Endothelial cell of umbilical vein (primary cell): ENCODE measurements around the gene CIRBP. TPM values are rescaled to one million over a fixed set of nuclear protein-coding genes. Genes with fewer than 3 reads are reported as not detected.

Source experiments
- BruUV-seq: library from RNA; stranded (reverse); fragments of 400-500 nt; replicated peaks from 2 replicates; lab custom pipeline; 2021; lab: Mats Ljungman, UMichigan
- CTCF ChIA-PET: fragments of 300-600, 350-600 bp; sonication (Branson Sonifier 250); formaldehyde crosslinking; loops from one replicate; lab custom pipeline; 2021; ENCODE audit warnings: antibody characterized with exemption, inconsistent platforms; lab: Charles Lee
- POLR2A ChIA-PET: fragments of 300-600, 350-600 bp; sonication (Branson Sonifier 250); formaldehyde crosslinking; loops from one replicate; lab custom pipeline; 2021; ENCODE audit warnings: antibody characterized with exemption, inconsistent platforms; lab: Charles Lee
- DNase-seq: peaks from one replicate; pipeline ENCODE4 v3.0.0-alpha.2; 2011; ENCODE audit warnings: low read depth, low spot score
- FAIRE-seq: peaks from 2 replicates; lab custom pipeline; 2011; peaks lifted over from hg19 to GRCh38; lab: Jason Lieb, UNC
- H2AFZ ChIP-seq: 2 replicates; pipeline ENCODE4 v1.6.0; 2012; ENCODE audit warnings: low read depth, low read length, control low read depth, inconsistent platforms
- H3K27ac ChIP-seq: 2 replicates; pipeline ENCODE4 v1.5.1; 2011; ENCODE audit warnings: low read depth, mild to moderate bottlenecking, control low read depth, low read length, moderate library complexity; ENCODE audit not compliant: insufficient read depth
- H3K27me3 ChIP-seq, 2 experiments: 2 replicates each; pipeline versions ENCODE4 v1.6.0 to v1.6.1; 2011; ENCODE audit warnings: low read length in 2 of 2, mixed read lengths in 1 of 2; ENCODE audit not compliant: control insufficient read depth in 2 of 2, insufficient read depth in 2 of 2
- H3K36me3 ChIP-seq, 2 experiments: 2 replicates in 1 of 2; 3 replicates in 1 of 2; pipeline ENCODE4 v1.5.1; 2011; ENCODE audit warnings: low read length in 2 of 2, mild to moderate bottlenecking in 1 of 2, moderate library complexity in 1 of 2; ENCODE audit not compliant: control insufficient read depth in 2 of 2, insufficient read depth in 2 of 2; ENCODE audit errors: extremely low read depth in 1 of 2
- H3K4me1 ChIP-seq: 3 replicates; pipeline ENCODE4 v1.5.1; 2011; ENCODE audit warnings: mild to moderate bottlenecking, low read length; ENCODE audit not compliant: control insufficient read depth, insufficient read depth; ENCODE audit errors: extremely low read depth
- H3K4me2 ChIP-seq: 2 replicates; pipeline ENCODE4 v1.6.1; 2011; ENCODE audit warnings: low read length, control low read depth, mixed read lengths; ENCODE audit not compliant: insufficient read depth
- H3K4me3 ChIP-seq, 3 experiments: fragments of 200-600 bp in 1 of 3; sonication (generic), shearing (Covaris generic) in 1 of 3; replicated peaks in 1 of 3; 2 replicates each; pipeline ENCODE4 v1.5.1; 2011 to 2016; ENCODE audit warnings: control low read depth in 3 of 3, low read length in 3 of 3, mild to moderate bottlenecking in 2 of 3, inconsistent platforms in 1 of 3, low read depth in 1 of 3, moderate library complexity in 1 of 3; ENCODE audit not compliant: insufficient read depth in 1 of 3
- H3K79me2 ChIP-seq: 2 replicates; pipeline ENCODE4 v1.6.0; 2012; ENCODE audit warnings: low read length, inconsistent platforms; ENCODE audit not compliant: control insufficient read depth, insufficient read depth
- H3K9ac ChIP-seq: replicated peaks from 2 replicates; pipeline ENCODE3; 2011; ENCODE audit warnings: low read length, control low read depth; ENCODE audit not compliant: insufficient read depth; ENCODE audit errors: extremely low read depth
- H3K9me1 ChIP-seq: replicated peaks from 3 replicates; pipeline ENCODE4 v1.6.0; 2011; ENCODE audit warnings: mild to moderate bottlenecking, low read length; ENCODE audit not compliant: control insufficient read depth, insufficient read depth; ENCODE audit errors: extremely low read depth
- H3K9me3 ChIP-seq: replicated peaks from 2 replicates; pipeline ENCODE4 v1.5.1; 2012; ENCODE audit warnings: low read length, inconsistent platforms; ENCODE audit not compliant: control insufficient read depth, insufficient read depth
- H4K20me1 ChIP-seq: replicated peaks from 2 replicates; pipeline ENCODE3; 2011; ENCODE audit warnings: mild to moderate bottlenecking, low read length; ENCODE audit not compliant: control insufficient read depth, insufficient read depth; ENCODE audit errors: extremely low read depth
- CTCF ChIP-seq, 2 donors: IDR thresholded peaks; 1 replicate in 1 of 2; 2 replicates in 1 of 2; pipeline ENCODE4 v1.5.1; 2011; ENCODE audit warnings: low read length in 2 of 2, mild to moderate bottlenecking in 2 of 2, moderate library complexity in 2 of 2, control low read depth in 1 of 2, inconsistent platforms in 1 of 2, low read depth in 1 of 2; ENCODE audit not compliant: insufficient read depth in 1 of 2; ENCODE audit errors: extremely low read depth in 1 of 2
- EZH2 ChIP-seq: IDR thresholded peaks from 2 replicates; pipeline ENCODE4 v1.6.1; 2012; ENCODE audit warnings: borderline replicate concordance, low read depth, mild to moderate bottlenecking, moderate library complexity, low read length, inconsistent platforms; ENCODE audit not compliant: severe bottlenecking
- FOS ChIP-seq: IDR thresholded peaks from 2 replicates; pipeline ENCODE4 v1.6.1; 2011; ENCODE audit warnings: mild to moderate bottlenecking, low read length, moderate library complexity, borderline replicate concordance; ENCODE audit not compliant: insufficient read depth
- GATA2 ChIP-seq: IDR thresholded peaks from 2 replicates; pipeline ENCODE4 v1.7.0; 2011; ENCODE audit warnings: low read depth, mild to moderate bottlenecking, moderate library complexity, mixed read lengths, low read length; ENCODE audit not compliant: insufficient read length, insufficient read depth
- JUN ChIP-seq: IDR thresholded peaks from 2 replicates; pipeline ENCODE4 v1.6.1; 2011; ENCODE audit warnings: borderline replicate concordance, low read depth; ENCODE audit not compliant: insufficient read length, insufficient read depth
- MAX ChIP-seq: IDR thresholded peaks from 2 replicates; pipeline ENCODE4 v1.6.1; 2011; ENCODE audit not compliant: insufficient read depth, insufficient read length
- MYC ChIP-seq: IDR thresholded peaks from one replicate; pipeline ENCODE4 v1.6.1; 2011; ENCODE audit warnings: mild to moderate bottlenecking, low read depth, low read length
- POLR2A ChIP-seq: IDR thresholded peaks from 2 replicates; pipeline ENCODE4 v1.6.1; 2012; ENCODE audit warnings: low read depth, mild to moderate bottlenecking, control low read depth, low read length
- POLR2AphosphoS5 ChIP-seq: IDR thresholded peaks from 2 replicates; pipeline ENCODE4 v1.6.1; 2012; ENCODE audit warnings: low read depth, mild to moderate bottlenecking, control low read depth, low read length, moderate library complexity; ENCODE audit not compliant: insufficient read depth
- dilution Hi-C: fragments of 300-500 bp; cut with MboI; formaldehyde crosslinking; loops from one replicate; pipeline ENCODE4 v1.15.0; 2019; ENCODE audit warnings: low sequenced_read_pairs; ENCODE audit not compliant: extremely low pct_ligation_motif_present
- intact Hi-C: fragments of 100-400 bp; cut with micrococcal nuclease; formaldehyde crosslinking; loops from one replicate; pipeline ENCODE4 v1.10.0; 2022
- polyA plus RNA-seq, 4 experiments: library from polyadenylated mRNA; depleted of rRNA in 3 of 4; stranded (reverse) in 3 of 4; unstranded in 1 of 4; fragments of >200 nt; gene quantifications; 2 replicates each; pipeline versions ENCODE4 v1.2.1 to v1.2.3, GENCODE V29; 2011 to 2012; ENCODE audit warnings: missing spikeins in 1 of 4
- total RNA-seq: library from RNA; stranded (reverse); gene quantifications from 2 replicates; pipeline ENCODE4 v1.2.3, GENCODE V29; 2021

The CIRBP gene
- total and polyA plus RNA-seq, 2 donors (not counting 3 experiments of a cell fraction or from before 2014, with no cell fraction given): 225 to 439 TPM

DNA sequence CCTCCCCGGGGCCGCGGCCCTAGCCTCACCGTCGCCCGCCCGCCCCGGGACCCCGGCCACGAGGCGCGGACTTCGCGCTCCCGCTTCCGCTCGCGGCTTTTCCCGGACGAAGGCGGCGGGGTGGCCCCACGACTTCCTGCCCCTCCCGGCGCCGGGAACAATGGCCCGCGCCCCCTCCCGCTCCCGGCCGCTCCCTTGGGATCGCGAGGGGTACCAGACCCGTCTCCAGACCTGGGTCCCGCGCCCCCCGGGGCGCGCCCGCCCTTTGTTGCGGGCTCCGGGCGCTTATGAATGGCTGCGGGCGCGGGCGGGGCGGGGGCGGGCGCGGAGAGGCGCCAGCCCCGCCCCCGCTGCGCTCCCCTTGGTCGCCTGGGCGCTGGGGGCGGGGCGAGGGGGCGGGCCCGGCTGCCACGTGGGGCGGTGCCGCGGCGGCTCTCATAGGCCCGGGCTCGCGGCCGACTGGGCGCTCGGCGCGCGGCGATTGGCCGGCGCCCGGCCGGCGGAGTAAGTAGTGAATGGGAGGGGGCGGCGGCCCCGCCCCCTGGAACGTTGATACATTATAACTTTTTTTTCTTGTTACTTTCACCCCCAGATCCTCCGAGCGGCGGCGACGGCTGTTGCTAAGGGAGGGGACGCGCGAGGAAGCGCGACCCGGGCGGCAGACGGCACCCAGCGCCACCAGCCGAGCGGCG is 19.7 kb upstream of the CIRBP start:
- Histone ChIP-seq H3K9me1 (no peaks in the 10 kb centered on the region), H3K4me3 (peak overlapping the region; percentile 57 to 85 (median 71)), H3K27me3 (no peaks in the 10 kb centered on the region), H3K36me3 (peaks cover 5 to 11% of the 10 kb centered on the region in 2 experiments), H3K79me2 (peaks cover 43% of the 10 kb centered on the region), H3K9me3 (no peaks in the 10 kb centered on the region), H4K20me1 (no peaks in the 10 kb centered on the region), H3K27ac (peak overlapping the region; percentile 99), H2AFZ (no peak overlapping the region), H3K9ac (peak overlapping the region; percentile 97), H3K4me2 (no peak overlapping the region), H3K4me1 (peaks cover 24% of the 10 kb centered on the region)
- FAIRE-seq (peak; percentile 76), DNase-seq (peak; percentile 94)
- intact Hi-C loops: loop anchor here (1.0 to 10.0 kb wide), 2 partner anchors 17 to 455 kb away; partner anchors contain the start of gene PTBP1
- CTCF ChIA-PET: interaction anchor here (0.6 to 1.6 kb wide), 2 partner anchors 11 to 17 kb away, joined by 3 to 14 read pairs; no protein-coding TSS in a partner anchor
- POLR2A ChIA-PET: interaction anchor here (1.0 kb wide), 2 partner anchors 17 to 20 kb away, joined by 7 to 10 read pairs; partner anchors contain the start of gene CIRBP
- dilution Hi-C loops: no loop called here
- BruUV-seq: no TSS peak
- TF ChIP-seq POLR2AphosphoS5 (peak; percentile 53), MYC (no peak), POLR2A (peak; percentile 78)

- Histone ChIP-seq H3K9me1 (no peaks in the 10 kb centered on the region), H2AFZ (no peak overlapping the region), H3K79me2 (peaks cover 47% of the 10 kb centered on the region), H3K27ac (peak overlapping the region; percentile 90), H3K4me3 (peak overlapping the region; percentile 57 to 85 (median 60)), H4K20me1 (no peaks in the 10 kb centered on the region), H3K27me3 (no peaks in the 10 kb centered on the region), H3K4me1 (peaks cover 22% of the 10 kb centered on the region), H3K36me3 (peaks cover 11 to 16% of the 10 kb centered on the region in 2 experiments), H3K9me3 (no peaks in the 10 kb centered on the region), H3K4me2 (peak overlapping the region; percentile 23), H3K9ac (peak overlapping the region; percentile 87)
- FAIRE-seq: no peak
- POLR2A ChIA-PET: no interaction called here
- BruUV-seq: no TSS peak
- CTCF ChIA-PET: interaction anchor here (1.6 kb wide), 1 partner anchor 16 kb away, joined by 14 read pairs; no protein-coding TSS in a partner anchor
- dilution Hi-C loops: no loop called here
- intact Hi-C loops: loop anchor here (1.0 to 10.0 kb wide), 2 partner anchors 16 to 455 kb away; partner anchors contain the start of gene PTBP1
- no peak for DNase-seq
- TF ChIP-seq POLR2AphosphoS5 (no peak), FOS (no peak), POLR2A (no peak), MYC (no peak), JUN (no peak), GATA2 (no peak), CTCF (IDR thresholded peaks at IDR 0.05; ENCODE audit: extremely low read depth in 1 of 2, insufficient read depth in 1 of 2, low read depth in 1 of 2, low read length in 2 of 2) (no peak), EZH2 (no peak), MAX (no peak)
Measured at GRCh38 chr19:1249990-1250436, 19.1 kb upstream of the CIRBP start.
